ENCODE data around the gene CAB39.
A peak's percentile ranks its signal among the peaks of the same experiment; 100 is the strongest.
"Not testable (repeated sequence)": the region's sequence is repeated elsewhere in the genome, so short reads cannot be mapped to it uniquely, and the experiment has no call there.

The CAB39 gene

DNA sequence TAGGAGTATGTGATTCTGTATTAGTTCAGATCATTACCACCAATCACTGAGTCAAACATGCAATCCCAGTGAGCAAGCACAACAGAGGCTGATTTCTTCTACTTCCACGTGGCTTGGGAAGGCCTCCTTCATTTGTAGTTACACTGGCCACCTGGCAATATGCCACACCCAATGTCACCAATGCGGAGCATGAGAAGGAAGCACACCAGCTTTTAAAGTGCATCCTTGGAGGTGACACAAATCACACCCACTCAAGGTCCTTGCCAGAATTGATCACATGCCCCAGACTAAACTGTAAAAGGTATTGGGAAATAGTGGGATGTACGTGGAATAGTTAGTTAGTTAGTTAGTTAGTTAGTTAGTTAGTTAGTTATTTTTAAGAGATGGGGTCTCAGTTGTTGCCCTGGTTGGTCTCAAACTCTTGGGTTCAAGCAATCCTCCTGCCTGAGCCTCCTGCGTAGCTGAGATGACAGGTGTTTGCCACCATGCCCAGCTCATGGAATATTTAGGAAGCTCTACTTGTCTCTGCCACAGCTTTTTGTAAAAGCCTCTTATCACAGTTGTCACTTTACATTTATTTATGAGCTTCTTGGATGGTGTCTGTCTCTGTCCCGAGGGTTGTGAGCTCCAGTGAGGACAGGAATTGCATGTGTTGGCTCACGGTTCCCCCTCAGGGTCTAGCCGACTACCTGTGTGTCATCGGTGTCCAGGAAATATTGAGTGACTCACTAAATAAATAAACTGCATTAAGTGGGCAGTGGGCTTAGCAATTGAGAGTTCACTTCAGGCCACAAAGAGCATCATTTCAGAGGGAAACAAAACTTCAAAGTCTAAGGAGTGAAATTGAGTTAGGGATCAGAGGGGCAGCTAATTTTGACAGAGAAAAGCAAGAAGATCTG is 28.1 kb upstream of the CAB39 start:
- no peak for DNase-seq

DNA sequence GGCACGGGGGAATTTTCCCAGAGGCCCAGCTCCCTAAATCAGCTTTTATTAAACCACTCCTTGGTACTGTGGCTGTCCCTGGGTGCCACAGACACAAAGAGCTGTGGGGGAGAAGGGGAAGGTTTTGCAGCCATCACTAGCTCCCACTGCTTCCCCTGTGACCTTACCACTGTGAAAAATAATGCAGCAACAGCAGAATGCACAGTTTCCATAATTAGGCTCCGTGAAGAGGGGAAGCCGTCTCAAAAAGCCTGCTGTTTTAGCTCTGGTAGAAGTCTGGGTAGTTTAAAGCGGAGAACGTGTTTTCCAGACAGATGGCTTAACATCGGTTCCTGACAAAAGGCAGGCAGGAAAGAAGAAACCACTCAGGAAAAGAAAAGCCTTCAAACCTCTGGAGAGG is 27.5 kb upstream of the CAB39 start:
- no peak for DNase-seq

DNA sequence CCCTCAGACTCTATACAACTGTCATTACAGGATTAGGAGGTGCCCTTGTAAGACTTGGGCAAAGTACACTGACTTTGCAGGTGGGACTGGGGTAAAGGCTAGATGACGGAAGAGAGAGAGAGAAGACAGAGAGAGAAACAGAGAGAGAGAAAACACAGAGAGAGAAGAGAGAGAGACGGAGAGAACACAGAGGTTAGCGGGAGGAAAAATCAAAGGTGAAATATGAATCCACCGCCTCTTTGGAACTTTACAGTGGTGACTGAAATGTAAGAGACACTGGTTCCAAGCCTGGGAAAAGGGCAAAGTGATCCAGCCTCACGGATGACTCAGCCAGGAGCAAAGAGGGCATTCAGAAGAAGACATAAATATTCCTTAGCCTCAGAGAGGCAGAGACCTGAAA is 25.1 kb upstream of the CAB39 start:
- DNase-seq = no peak

DNA sequence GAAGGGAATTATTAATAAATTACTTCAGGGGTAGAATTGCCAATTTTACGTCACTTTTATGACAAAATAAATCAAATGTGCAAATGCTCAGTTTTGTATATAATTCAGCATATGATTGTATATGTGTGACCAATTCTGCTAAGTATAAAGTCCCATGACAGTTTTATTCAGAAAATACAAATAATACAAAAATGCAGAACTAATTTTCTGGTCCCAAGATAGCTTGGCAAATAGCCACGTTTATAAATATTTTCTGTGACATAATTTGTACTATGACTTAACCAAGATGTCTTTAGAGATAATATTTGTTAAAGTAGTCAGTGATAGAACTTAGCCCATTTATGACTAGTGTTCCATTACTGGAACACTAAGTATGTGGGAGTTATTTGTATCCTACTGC is 24.2 kb upstream of the CAB39 start:
- DNase-seq = no peak

DNA sequence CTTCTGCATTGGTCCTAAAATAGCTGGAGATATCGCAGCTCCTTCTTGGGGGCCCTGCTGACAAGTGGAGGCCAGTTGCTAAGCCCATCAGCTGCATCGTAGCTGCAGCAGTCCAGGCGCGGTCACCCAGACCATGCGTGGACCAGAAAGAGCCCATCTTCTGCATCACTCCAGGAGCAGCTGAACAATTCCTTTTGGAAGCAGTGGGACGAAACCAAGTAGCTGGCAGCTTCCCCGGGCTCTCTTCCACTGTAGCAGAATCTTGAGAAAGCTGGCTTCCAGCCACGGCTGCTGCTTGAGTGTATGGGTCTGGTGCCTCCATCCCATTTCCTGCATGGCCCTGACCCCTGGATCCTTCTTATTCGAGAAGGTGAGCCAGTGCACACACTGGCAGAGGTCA is 22.2 kb upstream of the CAB39 start:
- no peak for DNase-seq

DNA sequence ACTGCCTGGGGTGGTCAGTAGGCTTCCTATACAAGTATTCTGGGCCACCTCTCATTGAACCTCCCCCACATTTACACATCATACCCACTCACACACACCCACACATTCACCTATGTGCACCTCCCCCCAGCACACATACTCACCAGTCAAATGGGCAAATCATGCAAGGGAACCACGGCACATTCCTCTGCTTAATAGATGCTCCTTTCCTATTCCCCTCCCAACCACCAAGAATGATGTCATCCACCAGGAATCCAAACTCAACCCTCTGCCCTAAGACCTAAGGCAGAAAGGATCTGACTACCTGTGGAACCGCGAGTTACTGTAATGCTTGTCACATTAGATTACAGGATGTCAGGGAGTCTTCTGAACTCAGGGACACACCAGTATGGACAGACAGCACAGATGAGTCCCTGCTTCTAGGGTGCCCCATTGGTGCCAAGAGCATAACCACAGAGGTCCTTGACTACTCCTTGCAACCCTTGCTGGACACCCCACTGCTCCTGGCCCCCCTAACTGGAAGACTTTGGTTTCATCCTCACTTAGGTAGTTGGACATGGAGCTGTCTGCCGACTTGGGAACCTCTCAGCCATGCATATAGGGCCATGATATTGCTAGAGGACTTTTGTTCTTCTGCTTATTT is 21.5 kb upstream of the CAB39 start:
- no peak for DNase-seq

DNA sequence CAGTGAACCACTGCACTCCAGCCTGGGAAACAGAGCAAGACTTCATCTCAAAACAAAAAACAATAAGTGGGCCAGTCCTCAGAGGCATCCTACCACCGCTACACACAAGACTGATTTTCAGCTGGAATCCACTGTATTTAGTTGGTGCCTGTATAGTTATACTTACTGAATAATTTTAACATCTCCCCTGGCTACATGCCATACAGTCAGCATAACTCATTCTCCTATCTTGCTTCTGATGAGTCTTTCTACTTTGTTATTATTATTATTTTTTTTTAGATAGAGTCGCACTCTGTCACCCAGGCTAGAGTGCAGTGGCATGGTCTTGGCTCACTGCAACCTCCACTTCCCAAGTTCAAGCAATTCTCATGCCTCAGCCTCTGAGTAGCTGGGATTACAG is 19.9 kb upstream of the CAB39 start:
- DNase-seq = no peak

DNA sequence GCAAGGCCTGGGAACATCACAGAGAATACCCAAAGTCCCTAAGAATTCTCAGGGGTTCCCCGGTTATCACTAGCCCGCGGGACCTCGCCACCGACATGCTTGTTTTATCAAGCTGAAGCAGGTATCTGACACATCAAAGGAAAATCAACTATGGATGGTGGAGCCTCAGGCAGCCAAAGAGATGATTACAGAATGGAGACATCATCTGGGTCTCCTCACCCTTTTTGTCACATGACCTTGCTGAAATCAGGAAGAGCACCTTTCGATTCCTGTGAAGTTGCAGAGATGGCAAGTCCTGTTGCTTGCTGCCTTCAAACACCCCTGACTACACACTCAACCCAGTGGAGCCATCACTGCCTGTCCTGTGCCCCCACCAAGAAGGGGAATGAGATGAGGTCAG is 19.2 kb upstream of the CAB39 start:
- no peak for DNase-seq

DNA sequence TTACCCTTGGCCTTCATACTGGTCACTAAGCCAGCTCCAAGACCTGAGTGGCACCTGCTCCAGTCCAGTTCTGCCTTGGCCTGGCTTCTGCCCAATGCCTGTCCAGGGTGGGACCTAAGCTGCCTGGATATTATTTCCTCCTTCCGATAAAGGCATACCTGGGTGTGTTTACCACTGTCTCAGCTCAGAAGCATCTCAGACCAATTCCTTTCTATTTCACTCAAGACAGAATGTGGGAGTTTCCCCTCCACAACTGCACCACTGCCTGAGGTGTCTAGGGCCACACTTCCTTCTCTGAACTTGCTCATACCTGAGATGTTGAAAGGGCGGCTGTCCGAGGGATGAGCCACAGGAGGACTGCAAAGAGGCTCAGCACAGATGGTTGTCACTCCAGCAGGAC is 18.4 kb upstream of the CAB39 start:
- no peak for DNase-seq

DNA sequence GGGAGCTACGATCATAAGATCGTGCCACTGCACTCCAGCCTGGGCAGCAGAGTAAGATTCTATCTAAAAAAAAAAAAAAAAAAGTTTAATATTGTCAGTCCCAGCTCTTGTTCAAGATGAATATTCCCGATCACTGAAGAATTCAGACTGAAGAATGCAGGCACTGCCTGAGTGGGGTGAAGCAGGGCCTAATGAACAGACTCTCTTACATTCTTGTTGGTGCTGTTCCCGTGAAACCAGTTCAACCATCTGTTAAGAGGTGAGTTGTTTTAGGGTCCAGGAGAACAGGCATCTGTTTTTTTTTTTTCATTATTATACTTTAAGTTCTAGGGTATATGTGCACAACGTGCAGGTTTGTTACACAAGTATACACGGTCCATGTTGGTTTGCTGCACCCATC is 17.1 kb upstream of the CAB39 start:
- DNase-seq = no peak

DNA sequence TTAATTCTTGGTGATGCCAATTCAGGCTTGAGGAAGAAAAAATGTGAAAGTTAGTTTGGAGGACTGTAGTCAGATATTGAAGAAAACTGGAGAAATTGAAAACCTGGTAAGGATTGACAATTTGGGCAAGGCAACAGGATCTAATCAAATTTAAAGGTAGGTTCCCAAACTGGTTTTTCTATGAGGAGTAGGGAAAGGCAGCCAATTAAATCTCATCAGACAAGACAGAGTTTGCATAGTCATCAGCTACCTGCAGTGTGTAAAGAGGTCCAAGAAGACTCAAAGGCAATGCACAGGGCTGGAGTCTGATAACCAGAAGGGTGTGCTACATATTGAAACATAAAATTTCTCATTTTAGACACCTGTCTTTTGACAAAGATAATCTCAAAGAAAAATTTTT is 16.0 kb upstream of the CAB39 start:
- no peak for DNase-seq

DNA sequence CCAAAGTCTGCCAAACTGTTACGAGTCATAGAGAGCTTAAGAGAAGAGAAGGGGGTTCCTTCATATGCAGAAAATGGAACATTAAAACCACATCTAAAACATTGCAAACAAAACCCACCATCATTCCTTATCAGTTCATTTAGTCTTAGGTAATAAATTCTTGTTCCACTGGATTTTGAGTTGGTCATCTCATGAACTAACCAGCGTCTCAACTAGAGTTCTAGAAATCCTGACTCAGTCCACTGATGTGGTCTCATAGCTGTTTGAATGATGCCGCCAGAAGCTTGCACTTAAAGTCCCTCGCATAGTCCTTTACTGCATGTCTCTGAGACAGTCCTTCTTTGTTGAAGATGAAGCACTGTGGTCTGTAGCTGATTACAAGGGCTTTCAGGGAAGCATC is 15.0 kb upstream of the CAB39 start:
- DNase-seq = no peak

DNA sequence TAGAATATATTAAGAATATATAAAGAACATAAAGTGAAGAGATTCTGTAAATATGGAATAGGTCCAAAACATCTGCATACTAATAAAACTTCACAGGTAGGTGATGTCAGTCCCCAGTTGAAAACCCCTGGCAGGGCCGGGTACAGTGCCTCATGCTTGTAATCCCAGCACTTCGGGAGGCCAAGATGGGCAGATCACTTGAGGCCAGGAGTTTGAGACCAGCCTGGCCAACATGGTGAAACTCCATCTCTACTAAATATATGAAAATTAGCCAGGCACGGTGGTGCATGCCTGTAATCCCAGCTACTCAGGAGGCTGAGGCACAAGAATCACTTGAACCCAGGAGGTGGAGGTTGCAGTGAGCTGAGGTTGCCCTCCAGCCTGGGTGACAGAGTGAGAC is 13.9 kb upstream of the CAB39 start:
- not testable (repeated sequence) for DNase-seq

DNA sequence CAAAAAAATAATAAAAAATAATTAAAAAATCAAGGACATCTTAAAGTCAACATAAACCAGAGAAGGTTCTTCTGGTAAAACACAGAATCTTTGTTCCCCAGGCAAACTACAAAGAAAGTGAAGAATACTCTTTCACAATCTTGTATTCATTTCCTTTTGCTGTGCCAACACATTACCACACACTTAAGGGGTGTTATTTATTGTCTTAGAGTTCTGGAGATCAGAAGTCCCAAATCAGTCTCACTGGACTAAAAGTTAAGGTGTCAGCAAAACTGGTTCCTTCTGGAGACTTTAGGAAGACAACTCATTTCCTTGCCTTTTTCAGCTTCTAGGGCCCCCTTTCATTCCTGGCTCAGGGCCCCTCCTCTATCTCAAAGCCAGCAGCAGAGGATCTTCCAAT is 12.2 kb upstream of the CAB39 start:
- DNase-seq = no peak

DNA sequence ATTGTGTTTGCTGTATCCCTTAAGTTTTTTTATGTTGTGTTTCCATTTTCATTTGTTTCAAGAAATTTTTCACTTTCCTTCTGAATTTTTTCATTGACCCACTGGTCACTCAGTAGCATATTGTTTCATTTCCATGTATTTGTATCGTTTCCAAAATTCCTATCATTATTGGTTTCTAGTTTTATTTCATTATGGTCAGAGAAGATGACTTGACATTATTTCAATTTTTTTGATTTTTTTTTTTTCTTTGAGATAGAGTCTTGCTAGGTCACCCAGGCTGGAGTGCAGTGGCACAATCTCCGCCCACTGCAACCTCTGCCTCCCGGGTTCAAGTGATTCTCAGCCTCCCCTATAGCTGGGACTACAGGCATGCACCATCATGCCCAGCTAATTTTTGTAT is 11.3 kb upstream of the CAB39 start:
- no peak for DNase-seq

DNA sequence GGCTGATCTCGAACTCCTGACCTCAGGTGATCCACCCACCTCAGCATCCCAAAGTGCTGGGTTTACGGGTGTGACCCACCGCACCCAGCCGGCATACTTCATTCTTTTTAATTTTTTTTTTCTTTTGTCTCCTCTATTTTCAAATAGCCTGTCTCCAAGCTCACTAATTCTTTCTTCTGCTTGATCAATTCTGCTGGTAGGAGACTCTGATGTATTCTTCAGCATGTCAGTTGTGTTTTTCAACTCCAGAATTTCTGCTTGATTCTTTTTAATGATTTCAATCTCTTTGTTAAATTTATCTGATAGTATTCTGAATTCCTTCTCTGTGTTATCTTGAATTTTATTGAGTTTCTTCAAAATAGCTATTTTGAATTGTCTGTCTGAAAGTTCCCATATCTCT is 10.2 kb upstream of the CAB39 start:
- not testable (repeated sequence) for DNase-seq

DNA sequence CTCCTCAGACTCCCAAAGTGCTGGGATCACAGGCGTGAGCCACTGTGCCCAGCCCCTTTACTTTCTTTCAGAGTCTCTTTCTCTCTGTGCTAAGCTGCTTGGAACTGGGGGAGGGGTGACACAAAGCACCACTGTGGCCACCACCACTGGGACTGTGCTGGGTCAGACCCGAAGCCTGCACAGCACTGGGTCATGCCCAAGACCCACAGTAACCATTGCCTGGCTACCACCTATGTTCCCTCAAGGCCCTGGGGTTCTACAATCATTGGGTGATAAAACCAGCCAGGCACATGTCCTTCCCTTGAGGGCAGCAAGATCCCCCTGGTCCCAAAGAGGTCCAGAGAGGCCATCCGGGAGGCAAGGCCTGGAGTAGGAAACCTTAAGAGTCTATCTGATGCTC is 9.1 kb upstream of the CAB39 start:
- DNase-seq = no peak

DNA sequence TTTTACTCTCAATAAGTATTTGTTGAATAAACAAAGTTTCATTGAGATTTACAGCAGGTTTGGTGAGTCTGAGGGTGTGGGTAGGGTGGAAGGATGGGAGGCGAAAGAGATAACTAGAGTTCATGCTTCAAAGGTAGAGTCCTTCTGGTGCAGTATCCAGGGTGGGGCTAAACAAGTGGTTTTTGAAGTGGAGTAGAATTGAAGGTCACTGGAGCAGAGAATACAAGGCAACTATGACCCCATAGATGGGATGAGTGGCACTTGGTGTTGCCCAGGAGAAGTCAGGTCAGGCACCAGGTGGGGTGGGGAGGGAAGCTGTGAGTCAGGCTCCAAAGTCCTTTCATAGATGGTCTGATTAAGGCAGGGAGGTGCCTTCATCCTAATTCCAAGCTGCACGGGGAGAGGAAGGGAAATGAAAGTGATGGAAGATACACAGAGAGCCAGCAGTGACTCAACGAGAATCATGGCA is 6.6 kb upstream of the CAB39 start:
- DNase-seq = no peak

DNA sequence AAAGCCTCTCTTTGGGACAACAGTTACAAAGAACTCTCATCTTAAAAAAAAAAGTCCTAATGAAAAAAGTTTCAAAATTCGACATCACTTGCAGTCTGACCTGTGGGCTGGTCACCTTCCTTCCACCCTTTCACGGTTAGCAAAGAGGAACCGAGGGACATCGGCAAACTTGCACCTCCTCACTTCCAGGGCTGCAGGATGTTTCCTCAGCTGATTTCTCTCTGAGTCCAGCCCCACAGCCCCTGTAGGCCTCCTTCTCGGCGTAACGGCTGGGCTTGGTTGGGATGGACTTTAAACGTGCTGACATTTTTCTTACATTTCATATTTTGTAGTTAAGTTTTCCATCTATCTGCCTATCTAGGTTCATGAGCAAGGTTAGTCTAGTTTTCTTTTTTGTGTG is 5.7 kb upstream of the CAB39 start:
- no peak for DNase-seq

DNA sequence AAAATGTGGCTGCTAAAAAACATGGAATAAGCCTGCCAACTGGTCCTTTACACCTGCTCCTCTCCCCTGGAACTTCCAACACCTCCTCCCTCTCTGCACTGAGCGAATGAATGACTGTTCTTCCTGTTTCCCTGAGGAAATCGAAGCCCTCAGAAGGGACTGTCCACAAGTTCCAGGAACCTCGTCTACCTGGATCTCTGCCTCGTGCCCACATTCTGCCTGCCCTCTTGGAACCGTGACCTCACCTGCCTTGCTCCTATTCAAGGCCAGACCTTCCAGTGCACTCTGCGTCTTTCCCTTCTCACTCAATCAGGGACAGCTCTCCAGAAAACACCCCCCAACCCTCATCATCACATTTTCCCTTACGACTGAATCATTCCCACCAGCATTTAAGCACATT is 4.4 kb upstream of the CAB39 start:
- DNase-seq = no peak

DNA sequence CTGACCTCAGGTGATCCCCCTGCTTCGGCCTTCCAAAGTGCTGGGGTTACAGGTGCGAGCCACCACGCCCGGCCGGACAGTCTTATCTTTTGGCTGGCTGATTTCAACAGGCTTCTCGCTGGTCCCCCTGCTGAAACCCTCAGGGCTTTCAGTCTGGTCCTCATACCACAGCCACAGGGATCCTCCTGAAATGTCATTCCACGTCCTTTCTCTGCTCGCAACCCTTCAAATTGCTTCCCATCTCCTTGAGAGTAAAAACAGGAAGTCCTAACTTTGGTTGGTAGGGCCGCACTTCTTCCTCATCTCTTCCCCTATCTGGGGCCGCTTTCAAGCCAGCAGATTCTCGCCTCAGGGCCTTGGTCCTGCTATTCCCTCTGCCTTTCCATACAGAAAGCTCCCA is 1.4 kb upstream of the CAB39 start:
- DNase-seq = no peak

DNA sequence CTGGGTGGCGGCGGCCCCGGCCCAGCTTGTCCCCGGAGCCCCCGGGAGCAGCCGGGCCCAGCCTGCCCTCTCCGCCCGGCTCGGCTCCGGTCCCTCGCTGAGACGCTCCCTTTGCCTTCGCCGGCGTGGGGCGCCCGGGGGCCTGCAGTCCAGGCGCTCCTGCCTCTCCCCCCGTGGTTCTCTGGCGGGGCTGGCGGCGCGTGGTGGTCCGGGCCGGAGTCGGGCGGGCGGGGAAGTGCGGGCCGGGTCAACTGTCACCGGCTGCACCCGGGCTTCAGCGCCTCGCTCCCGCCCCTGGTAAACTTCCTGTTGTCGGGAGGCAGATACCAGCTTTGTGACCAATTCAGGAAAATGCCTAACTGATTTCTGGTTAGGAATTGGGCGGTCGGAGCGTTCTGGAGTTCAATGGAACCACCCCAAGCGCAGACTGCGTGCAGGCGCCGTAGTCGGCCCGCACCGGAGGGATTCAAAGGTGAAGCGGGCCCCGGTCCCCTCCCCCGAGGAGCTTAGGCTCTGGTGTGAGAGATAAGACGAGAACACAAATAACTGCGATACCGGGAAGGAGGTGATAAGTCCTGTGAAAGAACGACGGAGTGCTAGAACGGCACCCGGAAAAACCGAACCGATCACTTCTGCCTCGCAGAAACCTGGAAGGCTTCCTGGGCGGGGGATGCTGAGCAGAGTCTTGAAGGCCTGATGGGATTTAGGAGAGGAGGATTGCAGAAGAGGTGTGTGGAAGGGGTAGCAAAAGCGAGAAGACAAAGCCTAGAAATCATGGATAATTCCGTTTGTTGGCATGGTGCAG is 891 bp downstream of the CAB39 start:
- peak; percentile 31 for DNase-seq

DNA sequence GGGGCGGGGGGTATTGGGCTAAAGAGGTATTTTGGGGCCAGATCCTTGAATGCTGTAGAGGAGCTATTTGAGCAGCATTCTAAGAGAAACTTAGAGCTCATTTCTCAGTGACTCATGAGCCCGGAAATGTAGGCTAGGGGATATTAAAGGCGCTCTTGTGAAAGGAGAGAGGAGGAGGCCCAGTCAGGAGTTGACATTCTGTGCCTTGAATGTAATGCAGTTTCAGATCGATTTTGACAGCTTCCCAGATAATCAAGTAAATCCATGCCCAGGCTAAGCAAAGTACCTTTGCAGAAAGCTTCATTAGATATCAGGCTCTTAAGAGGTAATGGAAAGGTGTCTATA is 1.5 kb downstream of the CAB39 start:
- peak; percentile 23 for DNase-seq

DNA sequence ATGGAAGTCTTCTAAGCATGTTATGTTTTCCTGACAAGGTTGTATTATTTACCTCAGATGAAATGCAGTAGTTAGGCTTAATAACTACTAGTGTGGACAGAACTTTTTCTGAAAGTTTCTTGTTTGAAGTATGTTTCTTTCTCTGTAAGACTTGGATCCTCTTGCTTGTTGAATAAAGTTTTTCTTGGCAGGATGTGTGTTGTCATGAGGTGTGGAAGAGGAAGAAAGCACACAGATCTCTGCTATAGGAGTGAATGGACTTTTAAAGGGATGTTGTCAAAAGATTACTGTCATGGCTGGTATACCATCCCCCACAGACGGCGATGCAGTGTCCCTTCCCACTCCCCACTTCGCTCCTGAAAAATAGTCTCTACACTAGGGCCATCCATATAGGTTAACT is 2.6 kb downstream of the CAB39 start:
- no peak for DNase-seq
